Colonic mucosa (tissue), 4 donors: ENCODE data around the gene TBX10. TPM values are rescaled to one million over a fixed set of nuclear protein-coding genes. Genes with fewer than 3 reads are reported as not detected.

Experiments
- DNase-seq: peaks from one replicate; pipeline ENCODE4 v3.0.0-alpha.2; 2020
- H3K27ac ChIP-seq: fragments of 200-600 bp; one replicate; pipeline ENCODE4 v1.8.0; 2021
- H3K27me3 ChIP-seq: fragments of 200-600 bp; one replicate; pipeline ENCODE4 v1.8.0; 2021
- H3K36me3 ChIP-seq: fragments of 200-600 bp; one replicate; pipeline ENCODE4 v1.8.0; 2021
- H3K4me1 ChIP-seq: fragments of 200-600 bp; one replicate; pipeline ENCODE4 v1.8.0; 2021; ENCODE audit warnings: mild to moderate bottlenecking
- H3K4me3 ChIP-seq: fragments of 200-600 bp; one replicate; pipeline ENCODE4 v1.8.0; 2021
- H3K9ac ChIP-seq, 2 donors: one replicate each; pipeline ENCODE4 v1.7.0; 2013; ENCODE audit warnings: control low read depth in 2 of 2, low read depth in 2 of 2, low read length in 2 of 2
- H3K9me3 ChIP-seq: fragments of 200-600 bp; one replicate; pipeline ENCODE4 v1.8.0; 2021
- CTCF ChIP-seq: fragments of 200-600 bp; IDR thresholded peaks from one replicate; pipeline ENCODE4 v1.8.0; 2022; ENCODE audit warnings: antibody characterized with exemption, mild to moderate bottlenecking
- intact Hi-C: fragments of 100-400 bp; cut with DNase I; formaldehyde crosslinking; loops from one replicate; pipeline ENCODE4 v1.14.1; 2022
- total RNA-seq, 2 donors: library from RNA; stranded (reverse); fragmentation: NEBNext Ultra II Directional in 1 of 2; extraction: Animal tissue kit (Norgen Biotek cat#: 25700) in 1 of 2; gene quantifications; one replicate each; pipeline ENCODE4 v1.2.1, GENCODE V29; 2021
- donor health status: healthy.
- donor health status: DM: no; HTN: no; CAD: no.
- donor health status: DM: no; HTN: no; CAD: no.

Gene TBX10
- total RNA-seq, 2 donors from 2014 or later = 7.8 to 19.3 TPM

- DNase-seq = peak; percentile 66
- Histone ChIP-seq H3K9ac (peak overlapping the region; percentile 57 to 78), H3K27me3 (no peaks in the 10 kb centered on the region)
Observed at GRCh38 chr11:67613960-67614715, 25.4 kb downstream of the TBX10 start.

DNA sequence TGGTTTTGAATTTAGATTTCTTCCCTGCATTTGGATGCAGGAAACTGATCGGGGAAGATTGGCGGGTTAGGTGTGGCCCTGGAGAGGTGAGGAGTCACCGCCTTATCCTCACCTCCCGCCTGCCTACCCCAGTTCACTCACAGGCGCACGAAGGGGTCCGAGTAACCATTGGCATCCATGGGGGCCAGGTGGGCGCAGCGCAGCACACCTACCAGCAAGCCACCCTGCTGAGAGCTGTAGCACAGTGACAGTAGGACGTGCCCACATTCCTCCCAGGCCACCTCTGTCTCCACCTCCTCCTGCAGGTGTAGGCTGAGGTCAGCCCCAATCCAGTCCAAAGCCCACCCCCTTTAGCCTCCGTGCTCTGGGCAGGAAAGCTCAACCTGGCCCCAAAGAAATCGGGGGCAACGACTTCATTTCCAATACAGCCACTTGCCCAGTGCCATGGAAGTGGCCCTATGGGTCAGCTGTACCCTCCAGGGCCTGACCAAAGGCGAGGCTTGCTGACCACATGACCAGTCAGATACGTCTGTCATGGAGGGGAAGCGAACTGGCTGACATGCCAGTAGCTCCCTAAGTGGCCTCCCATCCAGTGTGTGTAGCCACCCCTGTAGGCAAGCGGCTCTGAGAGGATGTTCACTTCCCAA, 26.1 kb downstream of the TBX10 start:
- Histone ChIP-seq H3K9me3 (no peaks in the 10 kb centered on the region), H3K36me3 (peaks cover 17% of the 10 kb centered on the region), H3K4me1 (no peaks in the 10 kb centered on the region), H3K27ac (peak overlapping the region; percentile 65), H3K27me3 (no peaks in the 10 kb centered on the region), H3K9ac (peak overlapping the region in 1 of 2 donors; percentile 78), H3K4me3 (peak overlapping the region; percentile 31)
- no peak for DNase-seq
- no peak for TF ChIP-seq CTCF
- intact Hi-C loops = no loop called here

More at GRCh38 chr11:67613960-67614715, 25.4 kb downstream of the TBX10 start:
- no peaks in the 10 kb centered on the region for H3K4me1 ChIP-seq
- peak overlapping the region; percentile 31 for H3K4me3 ChIP-seq
- H3K9me3 ChIP-seq = no peaks in the 10 kb centered on the region
- H3K27ac ChIP-seq = peak overlapping the region; percentile 65
- TF ChIP-seq CTCF = peak; percentile 68
- intact Hi-C loops = no loop called here
- peaks cover 13% of the 10 kb centered on the region for H3K36me3 ChIP-seq

DNA sequence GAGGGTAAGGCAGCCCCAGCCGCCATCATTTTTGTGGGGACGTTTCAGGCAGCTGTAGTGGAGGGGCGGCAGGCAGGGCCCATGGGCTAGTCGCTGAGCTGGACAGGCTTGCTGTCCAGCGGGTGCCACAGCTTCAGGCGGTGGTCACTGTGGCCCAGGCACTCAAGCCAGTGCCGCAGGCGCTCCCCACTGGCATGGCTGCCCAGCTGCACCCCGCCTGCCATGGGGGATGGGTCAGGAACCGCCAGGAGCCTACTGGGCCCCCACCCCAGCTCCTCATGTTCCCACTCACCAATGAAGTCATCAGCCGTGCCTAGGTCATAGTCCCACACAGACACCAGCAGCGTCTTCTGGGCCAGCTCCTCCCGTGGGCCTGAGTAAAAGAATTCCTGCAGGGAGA, 26.8 kb downstream of the TBX10 start:
- no peak overlapping the region for H3K4me3 ChIP-seq
- peaks cover 2% of the 10 kb centered on the region for H3K4me1 ChIP-seq
- no peak for TF ChIP-seq CTCF
- H3K9me3 ChIP-seq = no peaks in the 10 kb centered on the region
- H3K9ac ChIP-seq = no peak overlapping the region
- H3K27me3 ChIP-seq = no peaks in the 10 kb centered on the region
- no peak for DNase-seq
- intact Hi-C loops = no loop called here
- H3K36me3 ChIP-seq = peaks cover 17% of the 10 kb centered on the region
- no peak overlapping the region for H3K27ac ChIP-seq

- Histone ChIP-seq H3K9ac (no peak overlapping the region), H3K27ac (no peak overlapping the region), H3K4me1 (peaks cover 8% of the 10 kb centered on the region), H3K4me3 (no peak overlapping the region), H3K27me3 (no peaks in the 10 kb centered on the region), H3K9me3 (no peaks in the 10 kb centered on the region), H3K36me3 (peaks cover 17% of the 10 kb centered on the region)
- DNase-seq = no peak
- intact Hi-C loops = no loop called here
- no peak for TF ChIP-seq CTCF
Observed at GRCh38 chr11:67611704-67612587, 27.6 kb downstream of the TBX10 start.

- H3K27ac ChIP-seq = no peak overlapping the region
- intact Hi-C loops = no loop called here
- peaks cover 10% of the 10 kb centered on the region for H3K4me1 ChIP-seq
- TF ChIP-seq CTCF = no peak
- H3K4me3 ChIP-seq = no peak overlapping the region
- H3K27me3 ChIP-seq = no peaks in the 10 kb centered on the region
- no peaks in the 10 kb centered on the region for H3K9me3 ChIP-seq
- H3K36me3 ChIP-seq = peaks cover 17% of the 10 kb centered on the region
- no peak overlapping the region for H3K9ac ChIP-seq
- DNase-seq = no peak
Observed at GRCh38 chr11:67611165-67611564, 28.4 kb downstream of the TBX10 start.
